GM19328 (cell line): ENCODE measurements around the gene MGMT.

Experiments
- ATAC-seq: cut with Tn5 transposase; IDR thresholded peaks from one replicate; pipeline ENCODE4 v1.9.1; 2021; ENCODE audit warnings: mild to moderate bottlenecking, moderate library complexity; ENCODE audit not compliant: unreplicated experiment

The MGMT gene

DNA sequence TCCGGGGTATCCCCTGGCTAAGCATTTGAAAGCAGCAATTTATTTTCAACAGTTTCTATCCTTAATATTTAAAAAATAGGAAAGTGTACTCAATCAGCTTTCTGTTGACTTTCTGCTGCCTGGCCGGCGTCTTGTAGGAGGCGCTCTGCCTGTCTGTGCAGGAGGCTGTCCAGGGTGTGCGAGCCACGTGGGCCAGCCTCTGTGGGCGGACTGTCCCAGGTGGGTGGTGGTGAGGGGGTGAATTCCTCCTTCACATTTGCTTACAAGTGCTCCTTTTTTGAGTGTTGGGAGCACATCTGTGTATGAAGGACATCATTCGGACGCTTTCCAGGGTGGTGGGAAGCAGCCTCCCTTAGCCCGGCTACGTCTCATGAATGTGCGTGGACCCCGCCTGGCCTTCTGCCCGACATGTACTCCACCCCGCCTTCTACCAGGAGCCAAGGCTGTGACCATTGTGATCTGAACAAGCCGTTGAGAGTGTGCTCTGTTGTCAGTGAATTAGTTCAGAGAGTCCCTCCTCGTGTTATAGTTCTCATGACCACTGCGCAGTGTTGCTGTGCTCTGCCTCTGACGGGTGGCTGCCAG is 114.9 kb downstream of the MGMT start:
- ATAC-seq, result no peak

- ATAC-seq, result no peak
Observed at GRCh38 chr10:129583831-129584230, 116.8 kb downstream of the MGMT start.

DNA sequence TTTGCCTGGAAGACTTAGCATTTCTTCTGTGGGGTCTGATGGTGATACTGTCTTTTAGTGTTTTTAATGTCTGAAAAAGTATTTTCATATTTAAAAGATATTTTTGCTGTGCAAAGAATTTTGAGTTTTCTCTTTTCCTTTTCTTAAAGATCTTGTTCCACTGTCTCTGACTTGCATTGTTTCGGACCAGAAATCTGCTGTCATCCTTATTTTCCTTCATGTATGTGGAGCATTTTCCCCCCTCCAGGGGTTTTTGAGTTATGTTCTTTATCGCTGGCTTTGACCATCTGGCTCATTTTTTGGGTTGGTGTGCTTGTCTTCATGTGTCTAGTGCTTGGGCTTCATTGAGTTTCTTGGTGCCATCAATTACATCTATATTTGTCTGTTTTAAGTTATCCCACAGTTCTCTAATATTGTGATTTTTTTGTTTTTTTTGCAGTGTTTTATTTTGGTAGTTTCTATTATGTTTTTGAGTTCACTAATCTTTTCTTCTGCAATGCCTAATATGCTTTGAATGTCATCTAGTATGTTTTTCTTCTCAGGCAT is 119.9 kb downstream of the MGMT start:
- no peak for ATAC-seq

DNA sequence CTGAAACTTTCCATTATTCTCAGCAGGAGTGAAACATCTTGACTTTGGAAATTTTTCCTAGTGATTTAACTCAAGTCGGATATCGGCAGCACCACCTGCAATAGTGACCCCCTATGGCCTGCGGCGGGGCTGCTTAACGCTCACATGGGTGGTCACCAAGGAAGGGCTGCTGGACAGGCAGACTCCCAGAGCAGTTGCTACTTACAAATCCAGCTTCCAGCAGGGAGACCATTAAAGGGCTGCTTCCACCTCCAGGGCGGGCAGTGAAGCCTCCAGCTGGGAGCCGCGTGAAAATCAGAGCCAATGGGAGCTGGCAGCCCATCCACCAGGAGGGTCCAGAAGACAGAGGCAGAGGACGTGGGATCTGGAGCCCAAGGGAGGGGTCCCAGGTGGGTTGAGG is 122.5 kb downstream of the MGMT start:
- ATAC-seq, result no peak

DNA sequence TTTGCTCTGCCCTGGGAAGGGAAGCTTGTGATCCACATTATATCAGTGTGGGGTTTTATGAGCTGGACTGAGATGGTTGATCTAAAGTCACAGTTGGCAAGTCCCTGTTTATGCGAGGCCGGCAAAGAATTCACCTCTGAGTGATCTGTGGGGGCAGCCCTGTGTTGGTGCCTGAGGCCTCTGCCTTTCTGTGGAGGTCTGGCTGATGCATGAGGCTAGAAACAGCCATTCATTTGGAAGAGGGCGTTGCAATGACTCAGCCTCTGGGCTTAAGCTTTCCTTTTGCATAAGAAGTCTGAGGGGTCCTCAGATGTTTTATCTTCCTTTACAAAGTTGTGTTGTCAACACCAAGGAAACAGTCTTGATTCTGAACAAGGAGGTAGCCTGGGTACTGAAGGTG is 126.9 kb downstream of the MGMT start:
- no peak for ATAC-seq

- ATAC-seq, result no peak
Observed at GRCh38 chr10:129594811-129595210, 127.8 kb downstream of the MGMT start.

GRCh38 chr10:129598413-129598812 is 131.4 kb downstream of the MGMT start:
- no peak for ATAC-seq

- no peak for ATAC-seq
Observed at GRCh38 chr10:129599160-129599559, 132.1 kb downstream of the MGMT start.

- no peak for ATAC-seq
Observed at GRCh38 chr10:129601737-129602136, 134.7 kb downstream of the MGMT start.

DNA sequence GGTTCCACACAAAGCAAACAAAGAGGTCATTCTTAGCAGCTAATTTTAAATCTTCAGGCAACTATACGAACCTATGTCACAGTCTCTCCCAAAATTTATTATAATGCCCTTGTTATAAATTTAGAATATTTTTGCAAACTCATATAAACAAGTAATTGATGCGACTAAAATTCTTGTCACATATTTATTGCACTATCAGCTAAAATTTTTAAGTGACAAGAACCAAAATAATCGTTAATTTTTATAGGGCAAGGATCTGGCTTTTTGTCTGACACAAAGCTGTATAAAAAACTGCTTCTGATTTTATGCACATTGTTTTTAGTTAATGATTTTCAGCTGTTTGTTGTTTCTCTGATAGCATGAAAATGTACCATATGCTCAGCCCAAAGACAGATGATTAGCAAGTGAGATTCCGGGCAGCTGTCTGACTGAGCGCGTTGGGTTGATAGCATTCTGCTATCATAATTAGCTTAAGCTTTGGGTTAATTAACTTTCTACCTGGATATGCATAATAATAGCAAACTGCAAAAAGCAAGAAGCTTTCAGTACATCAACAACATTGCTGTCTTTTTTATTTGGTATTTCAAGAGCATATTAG is 136.0 kb downstream of the MGMT start:
- no peak for ATAC-seq

- ATAC-seq, result no peak
Observed at GRCh38 chr10:129604333-129605032, 137.4 kb downstream of the MGMT start.

DNA sequence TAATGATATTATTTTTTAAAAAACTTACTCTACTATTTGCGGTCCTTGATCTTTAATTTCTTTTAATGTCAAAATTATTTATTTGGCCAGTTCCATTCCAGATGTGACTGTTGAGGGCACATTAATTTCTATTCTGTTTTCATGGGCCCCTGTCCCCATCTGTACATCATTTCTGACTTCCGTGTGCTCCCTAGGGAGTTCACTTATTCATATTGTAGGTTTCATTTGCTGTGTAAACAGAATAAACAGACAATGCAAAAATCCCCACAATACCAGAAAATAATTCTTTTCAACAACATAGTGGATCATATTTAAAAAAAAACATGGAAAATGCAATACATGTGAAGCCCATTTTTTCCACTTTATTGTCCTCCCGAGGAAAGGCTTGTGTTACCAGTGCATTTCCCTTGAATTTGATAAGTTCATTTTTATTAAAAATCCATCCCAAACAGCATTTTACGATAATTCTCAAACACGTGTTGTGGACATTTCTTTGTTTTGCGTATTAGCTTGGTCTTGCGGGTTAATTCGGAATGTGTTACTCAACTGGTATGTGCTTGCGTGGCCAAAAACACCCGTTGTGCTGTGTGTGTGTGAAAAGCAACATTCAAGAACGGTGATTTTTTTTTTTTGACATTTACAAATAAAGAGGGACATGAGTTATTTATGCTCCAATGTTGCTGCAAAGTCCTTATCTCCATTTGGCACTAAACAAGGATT is 138.4 kb downstream of the MGMT start:
- ATAC-seq, result no peak

DNA sequence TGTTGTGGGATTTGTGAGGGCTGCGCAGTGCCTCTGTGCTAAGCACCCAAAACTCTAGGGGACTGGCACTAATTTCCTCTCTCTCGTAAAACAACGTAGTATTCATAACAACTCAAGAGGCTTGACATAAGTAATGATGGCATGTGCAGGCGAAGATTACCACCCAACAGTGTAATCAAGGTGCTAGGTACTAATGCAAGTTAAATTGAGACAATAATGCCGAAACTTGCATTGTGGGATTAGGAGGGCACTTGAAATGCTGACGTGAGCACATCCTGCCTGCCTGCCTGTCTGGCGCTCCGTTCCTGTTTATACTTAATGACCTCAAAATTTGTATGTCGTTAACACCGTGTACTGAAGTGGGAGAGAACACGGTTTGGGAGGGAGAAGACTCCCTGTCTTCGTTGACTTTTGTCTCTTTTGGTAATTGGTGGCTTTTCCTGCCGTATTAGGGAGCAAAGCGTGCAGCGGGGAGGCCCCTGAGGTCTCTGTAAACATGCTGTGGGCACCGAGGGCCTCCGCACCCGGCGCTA is 139.0 kb downstream of the MGMT start:
- no peak for ATAC-seq

- no peak for ATAC-seq
Observed at GRCh38 chr10:129607607-129608109, 140.6 kb downstream of the MGMT start.

GRCh38 chr10:129608653-129609052 is 141.6 kb downstream of the MGMT start:
- no peak for ATAC-seq

DNA sequence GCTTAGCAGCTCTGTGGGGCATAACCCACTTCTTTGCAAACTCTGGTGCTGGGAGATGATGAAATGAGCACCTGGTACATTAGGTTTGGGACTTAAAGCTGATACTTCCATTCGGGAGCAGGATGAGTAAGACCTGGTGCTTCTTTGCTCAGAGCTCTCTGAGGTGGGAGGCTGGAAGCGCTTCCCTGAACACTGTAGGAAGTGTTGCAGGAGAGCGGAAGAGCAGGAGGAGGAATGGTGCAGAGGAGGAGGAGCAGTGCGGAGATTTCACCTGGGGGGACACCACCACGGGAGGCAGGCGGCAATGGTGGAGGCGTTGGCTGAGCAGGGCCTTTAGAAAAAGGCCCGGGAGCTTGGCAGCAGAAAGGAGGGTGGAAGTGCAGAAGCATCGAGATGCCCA is 142.5 kb downstream of the MGMT start:
- no peak for ATAC-seq

- ATAC-seq, result no peak
Observed at GRCh38 chr10:129612481-129613109, 145.6 kb downstream of the MGMT start.

GRCh38 chr10:129613377-129613980 is 146.4 kb downstream of the MGMT start:
- no peak for ATAC-seq

DNA sequence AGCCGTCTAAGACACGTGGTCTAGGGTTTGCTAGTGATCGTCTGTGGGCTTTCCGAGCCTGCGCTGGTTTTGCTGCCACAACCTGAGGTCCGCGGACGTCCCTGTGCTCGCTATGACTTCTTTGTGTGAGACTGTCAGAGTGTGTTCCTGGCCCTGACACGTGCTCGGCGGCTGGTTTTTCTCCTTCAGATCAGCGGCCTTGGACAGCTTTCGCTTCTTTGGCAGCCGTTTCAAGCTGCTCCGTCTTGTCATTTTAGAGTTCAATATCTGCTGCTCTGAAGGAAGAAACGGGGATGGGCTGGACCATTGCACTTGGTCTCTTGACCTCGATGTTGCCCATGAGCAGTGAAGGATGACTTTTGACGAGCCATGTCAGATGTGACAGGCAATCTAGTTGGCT is 147.3 kb downstream of the MGMT start:
- ATAC-seq, result no peak

DNA sequence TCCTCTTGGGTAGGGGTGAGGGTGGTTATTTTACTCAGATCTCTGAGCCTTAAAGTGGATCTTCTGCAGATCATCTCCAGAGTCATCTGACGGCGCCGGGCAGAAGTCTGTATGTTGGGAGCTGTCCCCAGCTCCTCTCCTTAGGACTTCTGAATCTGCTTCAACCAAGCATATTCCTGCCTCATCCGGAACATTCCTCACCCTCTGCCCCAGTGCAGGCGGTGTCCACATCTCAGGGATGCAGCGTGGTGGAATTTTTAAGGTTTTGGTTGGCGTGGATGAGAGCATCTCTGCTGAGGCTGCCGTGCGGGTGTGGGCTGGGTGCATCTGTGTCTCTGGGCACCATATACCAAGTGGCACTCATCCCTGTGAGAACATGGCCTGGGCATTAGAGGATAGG is 148.3 kb downstream of the MGMT start:
- ATAC-seq, result no peak
